ENCODE results near the gene ZNF253. TPM values are rescaled to one million over a fixed set of nuclear protein-coding genes. Genes with fewer than 3 reads are reported as not detected.
"Not testable (repeated sequence)": the region's sequence is repeated elsewhere in the genome, so short reads cannot be mapped to it uniquely, and the experiment has no call there.

ZNF253 gene
- total and polyA plus RNA-seq, 4 donors: 1.7 to 3.7 (median 2.8) TPM

DNA sequence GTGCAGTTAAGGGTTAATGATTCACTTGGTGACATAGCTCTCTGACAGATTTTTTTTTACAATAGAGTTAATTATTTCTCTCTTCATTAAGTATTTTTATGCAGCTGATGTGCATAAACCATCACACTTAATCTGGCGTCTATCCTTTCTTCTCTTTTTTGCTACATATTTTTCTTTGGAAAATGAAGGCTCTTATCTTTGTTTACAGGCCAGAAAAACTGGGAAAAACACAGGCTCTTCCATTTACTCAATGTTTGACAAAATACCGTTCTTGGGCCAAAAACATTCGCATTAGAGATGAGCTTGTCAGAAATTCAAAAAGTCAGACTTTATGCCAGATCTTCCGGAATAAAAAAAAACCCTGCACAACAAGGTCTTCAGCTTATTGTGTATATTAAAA, 12.0 kb downstream of the ZNF253 start (continued):
- TF ChIP-seq, protein P1, sequence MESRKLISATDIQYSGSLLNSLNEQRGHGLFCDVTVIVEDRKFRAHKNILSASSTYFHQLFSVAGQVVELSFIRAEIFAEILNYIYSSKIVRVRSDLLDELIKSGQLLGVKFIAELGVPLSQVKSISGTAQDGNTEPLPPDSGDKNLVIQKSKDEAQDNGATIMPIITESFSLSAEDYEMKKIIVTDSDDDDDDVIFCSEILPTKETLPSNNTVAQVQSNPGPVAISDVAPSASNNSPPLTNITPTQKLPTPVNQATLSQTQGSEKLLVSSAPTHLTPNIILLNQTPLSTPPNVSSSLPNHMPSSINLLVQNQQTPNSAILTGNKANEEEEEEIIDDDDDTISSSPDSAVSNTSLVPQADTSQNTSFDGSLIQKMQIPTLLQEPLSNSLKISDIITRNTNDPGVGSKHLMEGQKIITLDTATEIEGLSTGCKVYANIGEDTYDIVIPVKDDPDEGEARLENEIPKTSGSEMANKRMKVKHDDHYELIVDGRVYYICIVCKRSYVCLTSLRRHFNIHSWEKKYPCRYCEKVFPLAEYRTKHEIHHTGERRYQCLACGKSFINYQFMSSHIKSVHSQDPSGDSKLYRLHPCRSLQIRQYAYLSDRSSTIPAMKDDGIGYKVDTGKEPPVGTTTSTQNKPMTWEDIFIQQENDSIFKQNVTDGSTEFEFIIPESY (IDR thresholded peaks at IDR 0.05): no peak

DNA sequence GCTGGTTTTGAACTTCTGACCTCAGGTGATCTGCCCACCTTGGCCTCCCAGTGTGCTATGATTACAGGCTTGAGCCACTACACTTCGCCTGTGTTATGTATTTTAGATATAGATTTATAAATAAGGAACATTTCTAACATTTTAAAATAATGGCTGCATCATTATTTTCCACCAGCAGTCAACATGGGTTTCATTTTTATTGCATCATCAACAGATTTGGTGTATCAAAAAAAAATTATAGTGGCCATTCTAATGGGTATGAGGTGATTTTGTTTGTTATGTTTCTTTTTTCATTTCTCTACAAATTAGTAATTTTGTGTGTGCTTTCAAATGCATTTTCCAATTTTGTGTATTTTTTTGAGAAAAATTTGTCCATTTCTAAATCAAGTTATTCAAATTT, 18.9 kb downstream of the ZNF253 start:
- TF ChIP-seq HNF4A (conservative IDR thresholded peaks at IDR 0.05): no peak
- no peak for TF ChIP-seq RAD21 (IDR thresholded peaks at IDR 0.05)
- no peak for TF ChIP-seq FOXA1 (IDR thresholded peaks at IDR 0.05)
- TF ChIP-seq, protein P2, sequence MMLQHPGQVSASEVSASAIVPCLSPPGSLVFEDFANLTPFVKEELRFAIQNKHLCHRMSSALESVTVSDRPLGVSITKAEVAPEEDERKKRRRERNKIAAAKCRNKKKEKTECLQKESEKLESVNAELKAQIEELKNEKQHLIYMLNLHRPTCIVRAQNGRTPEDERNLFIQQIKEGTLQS (IDR thresholded peaks at IDR 0.05): no peak
- no peak for TF ChIP-seq HNF4G (IDR thresholded peaks at IDR 0.05)
- no peak for TF ChIP-seq TAF1 (conservative IDR thresholded peaks at IDR 0.05)
- TF ChIP-seq, protein P1 (IDR thresholded peaks at IDR 0.05): no peak
- TF ChIP-seq SP1 (IDR thresholded peaks at IDR 0.05): no peak
- TF ChIP-seq YY1 (IDR thresholded peaks at IDR 0.05): no peak
- TF ChIP-seq FOXA2 (IDR thresholded peaks at IDR 0.05): no peak
- no peak for TF ChIP-seq NR2F2 (IDR thresholded peaks at IDR 0.05)
- TF ChIP-seq, protein P3, sequence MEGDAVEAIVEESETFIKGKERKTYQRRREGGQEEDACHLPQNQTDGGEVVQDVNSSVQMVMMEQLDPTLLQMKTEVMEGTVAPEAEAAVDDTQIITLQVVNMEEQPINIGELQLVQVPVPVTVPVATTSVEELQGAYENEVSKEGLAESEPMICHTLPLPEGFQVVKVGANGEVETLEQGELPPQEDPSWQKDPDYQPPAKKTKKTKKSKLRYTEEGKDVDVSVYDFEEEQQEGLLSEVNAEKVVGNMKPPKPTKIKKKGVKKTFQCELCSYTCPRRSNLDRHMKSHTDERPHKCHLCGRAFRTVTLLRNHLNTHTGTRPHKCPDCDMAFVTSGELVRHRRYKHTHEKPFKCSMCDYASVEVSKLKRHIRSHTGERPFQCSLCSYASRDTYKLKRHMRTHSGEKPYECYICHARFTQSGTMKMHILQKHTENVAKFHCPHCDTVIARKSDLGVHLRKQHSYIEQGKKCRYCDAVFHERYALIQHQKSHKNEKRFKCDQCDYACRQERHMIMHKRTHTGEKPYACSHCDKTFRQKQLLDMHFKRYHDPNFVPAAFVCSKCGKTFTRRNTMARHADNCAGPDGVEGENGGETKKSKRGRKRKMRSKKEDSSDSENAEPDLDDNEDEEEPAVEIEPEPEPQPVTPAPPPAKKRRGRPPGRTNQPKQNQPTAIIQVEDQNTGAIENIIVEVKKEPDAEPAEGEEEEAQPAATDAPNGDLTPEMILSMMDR (IDR thresholded peaks at IDR 0.05; ENCODE audit: low read depth, low read length, missing input control): no peak
- TF ChIP-seq JUND (IDR thresholded peaks at IDR 0.05): no peak
- TF ChIP-seq, protein P4, sequence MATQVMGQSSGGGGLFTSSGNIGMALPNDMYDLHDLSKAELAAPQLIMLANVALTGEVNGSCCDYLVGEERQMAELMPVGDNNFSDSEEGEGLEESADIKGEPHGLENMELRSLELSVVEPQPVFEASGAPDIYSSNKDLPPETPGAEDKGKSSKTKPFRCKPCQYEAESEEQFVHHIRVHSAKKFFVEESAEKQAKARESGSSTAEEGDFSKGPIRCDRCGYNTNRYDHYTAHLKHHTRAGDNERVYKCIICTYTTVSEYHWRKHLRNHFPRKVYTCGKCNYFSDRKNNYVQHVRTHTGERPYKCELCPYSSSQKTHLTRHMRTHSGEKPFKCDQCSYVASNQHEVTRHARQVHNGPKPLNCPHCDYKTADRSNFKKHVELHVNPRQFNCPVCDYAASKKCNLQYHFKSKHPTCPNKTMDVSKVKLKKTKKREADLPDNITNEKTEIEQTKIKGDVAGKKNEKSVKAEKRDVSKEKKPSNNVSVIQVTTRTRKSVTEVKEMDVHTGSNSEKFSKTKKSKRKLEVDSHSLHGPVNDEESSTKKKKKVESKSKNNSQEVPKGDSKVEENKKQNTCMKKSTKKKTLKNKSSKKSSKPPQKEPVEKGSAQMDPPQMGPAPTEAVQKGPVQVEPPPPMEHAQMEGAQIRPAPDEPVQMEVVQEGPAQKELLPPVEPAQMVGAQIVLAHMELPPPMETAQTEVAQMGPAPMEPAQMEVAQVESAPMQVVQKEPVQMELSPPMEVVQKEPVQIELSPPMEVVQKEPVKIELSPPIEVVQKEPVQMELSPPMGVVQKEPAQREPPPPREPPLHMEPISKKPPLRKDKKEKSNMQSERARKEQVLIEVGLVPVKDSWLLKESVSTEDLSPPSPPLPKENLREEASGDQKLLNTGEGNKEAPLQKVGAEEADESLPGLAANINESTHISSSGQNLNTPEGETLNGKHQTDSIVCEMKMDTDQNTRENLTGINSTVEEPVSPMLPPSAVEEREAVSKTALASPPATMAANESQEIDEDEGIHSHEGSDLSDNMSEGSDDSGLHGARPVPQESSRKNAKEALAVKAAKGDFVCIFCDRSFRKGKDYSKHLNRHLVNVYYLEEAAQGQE (IDR thresholded peaks at IDR 0.05): no peak
- no peak for TF ChIP-seq RXRA (IDR thresholded peaks at IDR 0.05)
- DNase-seq (ENCODE audit: low spot score): no peak
- Histone ChIP-seq H3K27ac (ENCODE audit: low read depth in 1 of 2, low read length in 2 of 2) (no peak overlapping the region), H3K9ac (ENCODE audit: low read depth in 1 of 2, low read length in 2 of 2) (no peak overlapping the region), H3K27me3 (ENCODE audit: control insufficient read depth in 4 of 4, insufficient read depth in 4 of 4, low read length in 3 of 4) (no peaks in the 10 kb centered on the region), H3K9me3 (ENCODE audit: control insufficient read depth in 4 of 4, low read length in 3 of 4) (peaks cover 8 to 56% (median 18%) of the 10 kb centered on the region in 4 donors), H3K36me3 (ENCODE audit: control insufficient read depth in 4 of 4, insufficient read depth in 3 of 4, low read depth in 1 of 4, low read length in 3 of 4) (peaks cover 8 to 49% (median 41%) of the 10 kb centered on the region in 4 donors), H3K4me3 (ENCODE audit: low read depth in 1 of 3, low read length in 3 of 3) (no peak overlapping the region), H3K4me1 (ENCODE audit: control insufficient read depth in 4 of 4, insufficient read depth in 4 of 4, low read length in 3 of 4) (no peaks in the 10 kb centered on the region)
- 99% methylated on average over 1 of the region's 1 CpG for WGBS

DNA sequence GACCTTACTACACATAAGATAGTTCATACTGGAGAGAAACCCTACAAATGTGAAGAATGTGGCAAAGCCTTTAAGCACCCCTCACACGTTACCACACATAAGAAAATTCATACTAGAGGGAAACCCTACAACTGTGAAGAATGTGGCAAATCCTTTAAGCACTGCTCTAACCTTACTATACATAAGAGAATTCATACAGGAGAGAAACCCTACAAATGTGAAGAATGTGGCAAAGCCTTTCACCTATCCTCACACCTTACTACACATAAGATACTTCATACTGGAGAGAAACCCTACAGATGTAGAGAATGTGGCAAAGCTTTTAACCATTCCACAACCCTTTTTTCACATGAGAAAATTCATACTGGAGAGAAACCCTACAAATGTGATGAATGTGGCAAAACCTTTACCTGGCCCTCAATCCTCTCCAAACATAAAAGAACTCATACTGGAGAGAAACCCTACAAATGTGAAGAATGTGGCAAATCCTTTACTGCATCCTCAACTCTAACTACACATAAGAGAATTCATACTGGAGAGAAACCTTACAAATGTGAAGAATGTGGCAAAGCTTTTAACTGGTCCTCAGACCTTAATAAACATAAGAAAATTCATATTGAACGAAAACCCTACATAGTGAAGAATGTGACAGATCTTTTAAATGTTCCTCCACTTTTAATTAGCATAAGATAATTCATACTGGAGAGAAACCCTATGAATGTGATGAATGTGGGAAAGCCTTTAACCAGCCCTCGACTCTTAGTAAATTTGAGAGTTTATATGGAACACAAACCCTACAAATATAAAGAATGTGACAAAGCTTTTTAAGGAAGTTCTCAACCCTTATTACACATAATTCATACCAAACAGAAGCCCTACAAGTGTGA, 26.6 kb downstream of the ZNF253 start:
- H3K4me3 ChIP-seq (ENCODE audit: low read depth in 1 of 3, low read length in 3 of 3): peak overlapping the region in 2 of 3 donors; percentile 41 to 50
- WGBS: 96% methylated on average over 3 of the region's 3 CpGs

More for the DNA sequence above, 26.6 kb downstream of the ZNF253 start:
- peaks cover 33 to 87% (median 34%) of the 10 kb centered on the region in 4 donors for H3K9me3 ChIP-seq (ENCODE audit: control insufficient read depth in 4 of 4, low read length in 3 of 4)
- H3K9ac ChIP-seq (ENCODE audit: low read depth in 1 of 2, low read length in 2 of 2); H3K4me1 ChIP-seq (ENCODE audit: control insufficient read depth in 4 of 4, insufficient read depth in 4 of 4, low read length in 3 of 4); DNase-seq (ENCODE audit: low spot score); H3K27ac ChIP-seq (ENCODE audit: low read depth in 1 of 2, low read length in 2 of 2); H3K27me3 ChIP-seq (ENCODE audit: control insufficient read depth in 4 of 4, insufficient read depth in 4 of 4, low read length in 3 of 4): not testable (repeated sequence)
- H3K36me3 ChIP-seq (ENCODE audit: control insufficient read depth in 4 of 4, insufficient read depth in 3 of 4, low read depth in 1 of 4, low read length in 3 of 4): peaks cover 1 to 35% (median 29%) of the 10 kb centered on the region in 4 donors

All from liver (tissue), 9 donors.